HG03095 (cell line): ENCODE data around the gene EPN2.
"Not testable (repeated sequence)": the region's sequence is repeated elsewhere in the genome, so short reads cannot be mapped to it uniquely, and the experiment has no call there.

Experiments used
- ATAC-seq: cut with Tn5 transposase; IDR thresholded peaks from one replicate; pipeline ENCODE4 v1.9.1; 2021; ENCODE audit warnings: moderate library complexity; ENCODE audit not compliant: unreplicated experiment

Gene EPN2

GRCh38 chr17:19342611-19343255, 105.6 kb downstream of the EPN2 start:
- ATAC-seq: no peak

DNA sequence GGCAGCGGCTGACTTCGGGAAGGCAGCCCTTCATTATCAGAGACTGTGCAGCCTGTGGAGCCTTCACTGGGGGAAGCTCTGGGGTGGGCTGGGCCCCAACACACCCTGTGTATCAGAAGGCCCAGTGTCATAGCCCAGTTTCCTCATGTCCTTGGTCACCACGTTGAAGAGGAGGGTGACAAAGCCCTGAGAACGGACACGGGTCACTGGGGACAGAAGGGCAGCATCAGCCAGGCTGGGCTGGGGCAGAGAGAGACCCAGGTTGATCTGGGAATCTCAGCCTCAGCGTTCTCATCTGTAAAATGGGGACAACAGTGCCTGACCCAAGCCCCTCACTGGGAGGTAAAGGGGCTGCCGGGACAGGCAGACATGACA, 106.1 kb downstream of the EPN2 start:
- ATAC-seq: no peak

DNA sequence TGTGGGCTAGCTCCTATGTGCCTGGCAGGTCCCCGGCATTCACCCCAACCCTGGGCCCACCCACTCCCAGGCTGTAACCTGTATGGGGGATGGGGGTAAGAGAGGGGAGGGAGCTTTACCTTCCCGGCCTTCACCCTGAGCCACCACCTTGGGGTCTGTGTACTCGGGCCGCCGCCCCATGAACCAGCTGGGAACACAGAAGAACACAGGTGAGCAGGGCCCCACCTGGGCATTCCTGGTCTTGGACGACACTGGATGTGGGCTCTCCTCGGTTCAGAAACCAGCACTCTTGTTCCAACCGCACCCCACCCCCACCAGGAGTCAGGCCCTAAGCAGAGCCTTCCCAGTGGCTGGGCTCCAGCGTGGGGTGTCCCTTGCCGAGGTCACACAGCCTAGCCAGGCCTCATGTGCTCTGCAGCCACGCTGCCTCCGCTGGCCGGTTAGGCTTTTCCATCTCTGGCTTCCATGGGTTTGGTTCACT, 106.5 kb downstream of the EPN2 start:
- no peak for ATAC-seq

DNA sequence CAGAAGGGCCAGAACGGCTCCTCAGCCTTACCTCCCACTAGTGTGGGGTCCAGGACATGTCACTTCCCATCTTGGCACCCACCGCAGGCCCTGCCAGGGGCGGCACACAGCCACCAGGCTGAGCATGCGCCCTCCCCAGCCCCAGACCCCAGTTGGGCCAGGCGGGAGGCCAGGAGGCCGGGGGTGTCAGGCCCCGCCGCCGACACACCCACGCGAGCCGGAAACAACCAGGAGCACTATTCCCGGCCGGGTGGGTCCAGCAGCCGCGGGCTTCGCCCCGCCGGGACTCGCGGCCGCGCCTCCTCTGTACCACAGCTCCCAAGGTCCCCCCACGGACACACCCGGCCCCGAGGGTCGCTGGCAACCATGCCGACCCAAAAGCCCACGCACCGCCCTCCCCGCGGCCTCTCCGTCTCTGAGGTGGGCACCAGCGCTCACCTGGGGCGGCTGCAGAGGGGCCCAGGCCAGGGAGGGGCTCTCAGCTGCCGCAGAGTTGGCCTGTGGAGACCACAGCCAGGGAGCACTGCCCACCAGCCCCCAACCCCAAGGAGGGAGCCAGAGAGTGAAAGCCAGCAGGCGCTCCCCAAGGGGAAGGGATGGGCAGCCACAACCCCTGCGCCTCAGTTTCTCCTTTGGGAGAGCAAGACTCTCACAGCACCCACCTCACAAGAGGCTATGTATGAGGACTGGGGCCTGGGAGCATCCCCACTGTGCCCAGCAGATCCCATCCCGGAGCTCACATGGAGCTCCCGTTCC, 107.3 kb downstream of the EPN2 start:
- no peak for ATAC-seq

GRCh38 chr17:19345067-19345460, 107.9 kb downstream of the EPN2 start:
- ATAC-seq: no peak

DNA sequence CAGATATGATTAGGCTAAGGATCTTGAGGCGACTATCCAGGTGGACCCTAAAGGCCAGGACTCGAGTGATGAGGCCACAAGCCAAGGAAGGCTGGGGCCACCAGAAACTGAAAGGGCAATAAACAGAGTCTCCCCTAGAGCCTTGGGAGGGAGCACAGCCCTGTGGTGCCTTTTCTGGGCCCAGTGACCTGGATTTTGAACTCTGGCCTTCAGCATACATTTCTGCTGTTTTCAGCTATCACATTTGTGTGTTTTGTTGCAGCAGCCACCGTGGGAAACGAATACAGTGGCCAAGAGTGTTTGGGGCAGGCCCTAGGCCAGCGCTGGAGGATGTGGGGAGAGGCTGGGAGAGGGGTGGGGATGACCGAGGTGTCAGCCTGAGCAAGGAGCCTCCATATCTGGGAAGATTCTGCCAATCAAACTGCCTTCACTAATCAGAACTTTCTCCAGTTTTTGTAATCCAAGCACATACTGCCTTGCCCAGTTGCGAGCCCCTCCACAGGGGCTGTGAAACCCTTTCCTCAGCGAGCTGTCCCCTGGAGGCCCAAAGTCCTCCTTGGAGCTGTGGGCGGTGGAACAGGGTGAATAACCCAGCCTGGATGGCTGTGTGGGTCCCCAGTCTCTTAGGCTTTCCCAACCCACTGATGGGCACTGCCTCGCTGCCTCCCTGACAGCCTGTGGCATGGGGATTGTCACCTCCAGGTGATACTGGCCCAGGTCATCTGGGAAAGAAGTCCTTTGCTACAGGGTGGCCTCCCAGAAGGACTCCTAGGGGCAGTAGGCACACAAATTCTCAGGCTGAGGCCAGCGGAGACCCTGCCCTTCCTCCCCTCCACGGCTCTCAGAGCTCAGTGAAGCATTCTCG, 108.6 kb downstream of the EPN2 start:
- ATAC-seq: no peak

- ATAC-seq: no peak
Measured at GRCh38 chr17:19346351-19347255, 109.4 kb downstream of the EPN2 start.

GRCh38 chr17:19347323-19348080, 110.3 kb downstream of the EPN2 start:
- no peak for ATAC-seq

- no peak for ATAC-seq
Measured at GRCh38 chr17:19348081-19348650, 111.0 kb downstream of the EPN2 start.

GRCh38 chr17:19348806-19349205, 111.6 kb downstream of the EPN2 start:
- ATAC-seq: no peak

DNA sequence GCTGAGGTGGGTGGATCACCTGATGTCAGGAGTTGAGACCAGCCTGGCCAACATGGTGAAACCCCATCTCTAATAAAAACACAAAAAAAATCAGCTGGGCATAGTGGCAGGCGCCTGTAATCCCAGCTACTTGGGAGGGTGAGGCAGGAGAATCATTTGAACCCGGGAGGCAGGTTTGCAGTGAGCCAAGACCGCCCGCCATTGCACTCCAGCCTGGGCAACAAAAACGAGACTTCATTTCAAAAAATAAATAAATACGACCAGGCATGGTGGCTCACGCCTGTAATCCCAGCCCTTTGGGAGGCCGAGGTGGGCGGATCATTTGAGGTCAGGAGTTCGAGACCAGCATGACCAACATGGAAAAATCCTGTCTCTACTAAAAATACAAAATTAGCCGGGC, 116.2 kb downstream of the EPN2 start:
- ATAC-seq: not testable (repeated sequence)

DNA sequence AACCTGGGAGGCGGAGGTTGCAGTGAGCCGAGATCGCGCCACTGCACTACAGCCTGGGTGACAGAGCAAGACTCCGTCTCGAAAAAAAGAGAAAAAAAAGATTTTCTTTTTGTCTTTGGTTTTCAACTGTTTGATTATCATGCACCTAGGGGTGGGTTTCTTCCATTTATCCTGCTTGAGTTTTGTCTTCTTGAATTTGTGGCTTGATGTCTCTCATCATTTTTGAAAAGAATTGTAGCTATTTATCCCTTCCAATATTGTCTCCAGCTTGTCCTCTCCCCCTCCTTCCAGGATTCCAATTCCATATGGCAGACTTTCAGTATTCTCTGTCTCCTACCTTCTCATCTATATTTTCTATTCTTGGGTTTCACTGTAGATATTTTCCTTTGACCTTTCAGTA, 117.6 kb downstream of the EPN2 start:
- no peak for ATAC-seq

DNA sequence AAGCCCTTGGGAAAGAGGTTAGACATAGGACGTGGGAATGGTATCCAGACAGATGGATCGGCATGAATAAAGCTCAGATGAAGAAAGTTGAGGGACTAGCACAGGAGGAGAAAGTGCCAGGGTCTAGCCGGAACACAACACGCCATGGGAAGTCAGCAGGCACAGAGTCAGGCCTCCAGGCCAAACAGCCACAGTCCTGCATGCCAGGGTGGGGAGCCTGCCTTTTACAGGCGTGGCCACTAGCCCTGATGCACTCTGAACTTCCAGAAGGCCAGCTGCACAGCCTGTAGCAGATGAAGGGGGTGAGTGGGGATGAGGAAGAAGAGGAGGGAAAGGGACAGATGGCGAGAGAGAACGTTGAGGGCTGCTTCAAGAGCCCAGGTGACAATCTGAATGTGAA, 120.2 kb downstream of the EPN2 start:
- no peak for ATAC-seq

- no peak for ATAC-seq
Measured at GRCh38 chr17:19357761-19358160, 120.6 kb downstream of the EPN2 start.

DNA sequence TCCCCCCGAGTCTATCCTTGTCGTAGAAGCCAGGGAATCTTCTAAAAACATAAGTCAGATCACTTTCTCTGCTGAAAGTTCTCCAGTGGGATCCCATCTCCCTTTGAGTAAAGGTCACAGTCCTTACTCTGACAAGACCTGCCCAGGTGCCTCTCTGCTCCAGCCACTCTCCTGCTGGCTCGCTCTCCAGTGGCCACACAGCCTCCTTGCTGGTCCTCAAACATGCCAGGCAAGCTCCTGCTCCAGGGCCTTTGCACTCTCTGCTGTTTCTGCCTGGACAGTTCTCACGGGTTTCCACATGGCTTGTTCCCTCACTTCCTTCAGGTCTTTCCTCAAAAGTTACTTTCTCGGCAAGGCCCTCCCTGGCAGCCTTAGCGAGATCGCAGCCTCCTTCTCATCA, 122.0 kb downstream of the EPN2 start:
- ATAC-seq: no peak

DNA sequence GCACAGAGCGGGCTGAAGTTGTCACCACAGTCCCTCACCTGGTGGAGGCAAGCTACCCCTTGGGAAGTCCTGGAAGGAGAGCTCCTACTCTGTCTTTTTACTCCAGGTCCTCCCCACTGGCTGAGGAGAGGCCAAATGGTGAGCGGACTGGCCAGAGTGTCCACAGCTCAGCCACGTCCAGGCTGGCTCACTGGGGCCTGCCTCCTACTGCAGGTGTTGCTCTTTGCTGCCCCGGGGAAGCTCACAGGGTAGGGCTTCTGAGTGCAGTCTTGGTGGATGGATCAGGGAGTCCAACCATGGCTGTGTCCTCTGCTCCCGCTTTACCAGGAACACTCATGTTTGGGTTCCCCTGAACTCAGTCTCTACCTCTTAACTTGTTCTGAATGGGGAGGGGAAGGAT, 122.7 kb downstream of the EPN2 start:
- no peak for ATAC-seq

GRCh38 chr17:19360772-19361171, 123.6 kb downstream of the EPN2 start:
- ATAC-seq: no peak

GRCh38 chr17:19361326-19361725, 124.2 kb downstream of the EPN2 start:
- no peak for ATAC-seq

DNA sequence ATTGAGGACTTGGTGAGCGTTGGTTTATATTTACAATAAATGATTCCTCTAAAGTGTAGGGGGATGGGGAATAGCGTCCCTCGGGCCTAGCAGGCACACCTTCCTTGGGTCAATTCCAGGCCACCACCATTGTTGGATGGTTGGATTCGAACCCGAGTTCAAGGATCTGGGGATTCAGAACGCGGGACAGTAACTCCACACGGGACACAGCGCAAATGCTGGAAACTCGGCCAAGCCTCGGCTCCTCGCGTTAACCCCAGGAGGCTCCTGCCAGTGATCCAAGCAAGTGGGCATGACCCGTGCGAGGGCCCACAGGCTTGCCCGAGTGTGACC, 124.7 kb downstream of the EPN2 start:
- ATAC-seq: no peak
